ENCODE results near the gene SNAP29.
"Not testable (repeated sequence)": the region's sequence is repeated elsewhere in the genome, so short reads cannot be mapped to it uniquely, and the experiment has no call there.

The SNAP29 gene

GRCh38 chr22:20930435-20930834 is 71.6 kb downstream of the SNAP29 start:
- DNase-seq (ENCODE audit: low read depth), result not testable (repeated sequence)

GRCh38 chr22:20931126-20931654 is 72.4 kb downstream of the SNAP29 start:
- no peak for DNase-seq (ENCODE audit: low read depth)

GRCh38 chr22:20933910-20934309 is 75.1 kb downstream of the SNAP29 start:
- DNase-seq (ENCODE audit: low read depth), result no peak

GRCh38 chr22:20935049-20935448 is 76.2 kb downstream of the SNAP29 start:
- DNase-seq (ENCODE audit: low read depth), result not testable (repeated sequence)

GRCh38 chr22:20935780-20936539 is 77.2 kb downstream of the SNAP29 start:
- DNase-seq (ENCODE audit: low read depth), result not testable (repeated sequence)

GRCh38 chr22:20937031-20937793 is 78.4 kb downstream of the SNAP29 start:
- DNase-seq (ENCODE audit: low read depth), result no peak

- DNase-seq (ENCODE audit: low read depth), result no peak
Observed at GRCh38 chr22:20937794-20938671, 79.2 kb downstream of the SNAP29 start.

- DNase-seq (ENCODE audit: low read depth), result not testable (repeated sequence)
Observed at GRCh38 chr22:20939457-20940185, 80.8 kb downstream of the SNAP29 start.

- no peak for DNase-seq (ENCODE audit: low read depth)
Observed at GRCh38 chr22:20940186-20940651, 81.4 kb downstream of the SNAP29 start.
